Rectal smooth muscle tissue (tissue), 1 donor: ENCODE data around the gene CACFD1.

Experiments used
- H3K27ac ChIP-seq: one replicate; pipeline ENCODE4 v1.7.0; 2013; ENCODE audit warnings: low read depth, low read length, inconsistent platforms
- H3K27me3 ChIP-seq: one replicate; pipeline ENCODE4 v1.7.0; 2013; ENCODE audit warnings: low read length; ENCODE audit not compliant: control insufficient read depth, insufficient read depth
- H3K36me3 ChIP-seq: one replicate; pipeline ENCODE4 v1.7.0; 2013; ENCODE audit warnings: low read length; ENCODE audit not compliant: control insufficient read depth, insufficient read depth
- H3K4me1 ChIP-seq: one replicate; pipeline ENCODE4 v1.7.0; 2013; ENCODE audit warnings: low read length; ENCODE audit not compliant: control insufficient read depth, insufficient read depth
- H3K4me3 ChIP-seq: one replicate; pipeline ENCODE4 v1.7.0; 2013; ENCODE audit warnings: low read length
- H3K9ac ChIP-seq: one replicate; pipeline ENCODE4 v1.7.0; 2013; ENCODE audit warnings: low read length

The CACFD1 gene

DNA sequence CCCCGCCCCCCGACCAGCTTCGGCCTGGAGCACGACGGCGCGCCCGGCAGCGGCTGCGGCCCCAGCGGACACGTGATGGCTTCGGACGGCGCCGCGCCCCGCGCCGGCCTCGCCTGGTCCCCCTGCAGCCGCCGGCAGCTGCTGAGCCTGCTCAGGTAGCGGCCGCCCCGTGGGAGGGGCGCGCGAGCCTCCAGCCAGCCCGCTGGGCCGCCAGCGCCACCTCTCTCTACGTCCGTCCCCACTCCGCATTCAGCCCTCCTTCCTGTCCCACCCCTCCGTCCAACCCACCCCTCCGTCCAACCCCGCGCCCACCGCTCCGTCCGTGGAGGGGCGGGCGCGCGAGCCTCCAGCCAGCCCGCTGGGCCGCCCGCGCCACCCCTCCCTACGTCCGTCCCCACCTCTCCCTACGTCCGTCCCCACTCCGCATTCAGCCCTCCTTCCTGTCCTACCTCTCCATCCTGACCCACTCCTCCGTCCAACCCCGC lies 31.1 kb upstream of the CACFD1 start:
- no peak overlapping the region for H3K9ac ChIP-seq
- H3K36me3 ChIP-seq = no peaks in the 10 kb centered on the region

DNA sequence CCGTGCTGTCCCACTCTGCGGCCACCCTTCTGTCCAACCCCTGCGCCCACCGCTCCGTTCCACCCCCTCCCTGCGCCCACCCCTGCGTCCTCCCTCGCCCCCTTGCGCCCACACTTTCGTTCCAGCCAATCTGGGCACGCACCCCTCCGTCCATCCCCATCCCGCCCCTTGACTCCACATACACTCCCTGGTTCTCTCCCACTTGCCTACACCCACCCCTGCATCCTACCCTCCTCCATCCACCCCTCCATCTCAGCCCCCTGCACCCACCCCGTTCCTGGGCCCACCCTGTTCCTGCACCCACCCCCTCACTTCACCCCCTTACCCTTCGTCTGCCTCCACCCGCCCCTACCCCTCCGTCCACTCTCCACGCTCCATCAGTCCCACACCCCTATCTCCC lies 30.6 kb upstream of the CACFD1 start:
- no peaks in the 10 kb centered on the region for H3K4me1 ChIP-seq
- H3K9ac ChIP-seq = no peak overlapping the region
- H3K27me3 ChIP-seq = peaks cover 9% of the 10 kb centered on the region
- no peak overlapping the region for H3K27ac ChIP-seq
- no peak overlapping the region for H3K4me3 ChIP-seq
- H3K36me3 ChIP-seq = no peaks in the 10 kb centered on the region

More for the DNA sequence above, 31.1 kb upstream of the CACFD1 start:
- Histone ChIP-seq H3K27me3 (peaks cover 9% of the 10 kb centered on the region), H3K4me1 (no peaks in the 10 kb centered on the region), H3K27ac (no peak overlapping the region), H3K4me3 (peak overlapping the region; percentile 9)

GRCh38 chr9:133429641-133430161 lies 30.1 kb upstream of the CACFD1 start:
- Histone ChIP-seq H3K4me3 (no peak overlapping the region), H3K4me1 (no peaks in the 10 kb centered on the region), H3K27ac (no peak overlapping the region), H3K27me3 (peaks cover 9% of the 10 kb centered on the region), H3K9ac (no peak overlapping the region), H3K36me3 (no peaks in the 10 kb centered on the region)

GRCh38 chr9:133430244-133430643 lies 29.5 kb upstream of the CACFD1 start:
- Histone ChIP-seq H3K4me3 (no peak overlapping the region), H3K36me3 (no peaks in the 10 kb centered on the region), H3K4me1 (no peaks in the 10 kb centered on the region), H3K27me3 (peaks cover 9% of the 10 kb centered on the region), H3K27ac (no peak overlapping the region), H3K9ac (no peak overlapping the region)

GRCh38 chr9:133433351-133433843 lies 26.4 kb upstream of the CACFD1 start:
- Histone ChIP-seq H3K9ac (no peak overlapping the region), H3K27ac (no peak overlapping the region), H3K4me1 (no peaks in the 10 kb centered on the region), H3K36me3 (no peaks in the 10 kb centered on the region), H3K4me3 (no peak overlapping the region), H3K27me3 (no peaks in the 10 kb centered on the region)

DNA sequence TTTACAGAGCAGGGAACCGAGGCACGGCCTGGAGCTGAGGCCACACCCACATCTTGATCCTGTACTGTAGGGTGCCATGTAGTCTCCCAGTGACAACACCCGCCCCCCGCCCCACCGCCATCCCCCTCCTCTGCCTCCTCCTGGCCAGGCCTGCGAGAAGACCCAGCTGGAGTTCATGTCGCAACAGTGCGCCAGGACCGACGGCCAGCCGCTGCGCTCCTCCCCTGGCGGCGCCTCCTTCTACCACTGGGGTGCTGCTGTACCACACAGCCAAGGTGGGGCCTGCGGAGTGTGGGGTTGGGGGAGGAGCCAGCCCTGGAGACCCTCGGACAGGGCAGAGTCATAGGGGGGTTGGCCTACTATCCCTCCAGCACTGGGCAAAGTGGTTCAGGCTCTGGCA lies 23.1 kb upstream of the CACFD1 start:
- Histone ChIP-seq H3K27ac (no peak overlapping the region), H3K27me3 (no peaks in the 10 kb centered on the region), H3K9ac (no peak overlapping the region), H3K4me3 (no peak overlapping the region), H3K4me1 (no peaks in the 10 kb centered on the region), H3K36me3 (no peaks in the 10 kb centered on the region)

DNA sequence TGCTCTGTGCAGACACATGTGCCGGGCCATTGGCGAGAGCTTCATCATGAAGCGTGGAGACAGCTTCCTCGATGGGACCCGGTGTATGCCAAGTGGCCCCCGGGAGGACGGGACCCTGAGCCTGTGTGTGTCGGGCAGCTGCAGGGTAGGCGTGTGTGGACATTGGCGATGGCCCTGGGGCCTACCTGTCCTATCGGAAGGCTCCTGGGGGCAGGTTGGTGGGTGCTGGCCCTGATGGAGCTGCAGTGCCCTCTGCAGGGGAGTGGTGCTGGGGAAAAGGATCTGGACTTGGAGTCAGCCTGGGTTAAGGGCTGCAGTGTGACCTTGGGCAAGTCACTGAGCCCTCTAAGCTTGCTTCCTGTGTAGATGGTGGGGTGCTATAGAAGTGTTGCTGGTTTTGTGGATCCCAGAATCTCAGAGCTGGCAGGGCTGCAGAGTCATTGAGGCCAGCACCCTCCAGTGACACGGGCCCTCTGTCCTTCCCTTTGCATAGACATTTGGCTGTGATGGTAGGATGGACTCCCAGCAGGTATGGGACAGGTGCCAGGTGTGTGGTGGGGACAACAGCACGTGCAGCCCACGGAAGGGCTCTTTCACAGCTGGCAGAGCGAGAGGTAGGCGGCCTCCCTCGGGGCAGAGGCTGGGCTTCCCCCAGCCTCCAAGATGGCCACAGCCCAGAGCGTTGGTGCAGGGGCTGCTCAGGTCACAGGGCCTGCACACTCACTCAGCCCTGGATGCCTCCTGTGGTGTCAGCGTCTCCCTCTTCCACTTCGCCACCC lies 21.8 kb upstream of the CACFD1 start:
- Histone ChIP-seq H3K36me3 (no peaks in the 10 kb centered on the region), H3K27me3 (no peaks in the 10 kb centered on the region), H3K27ac (no peak overlapping the region), H3K4me3 (no peak overlapping the region), H3K4me1 (no peaks in the 10 kb centered on the region), H3K9ac (no peak overlapping the region)

GRCh38 chr9:133439337-133439736 lies 20.4 kb upstream of the CACFD1 start:
- no peak overlapping the region for H3K4me3 ChIP-seq
- no peak overlapping the region for H3K9ac ChIP-seq
- H3K27me3 ChIP-seq = no peaks in the 10 kb centered on the region
- H3K27ac ChIP-seq = no peak overlapping the region
- H3K4me1 ChIP-seq = no peaks in the 10 kb centered on the region
- H3K36me3 ChIP-seq = no peaks in the 10 kb centered on the region

GRCh38 chr9:133440874-133441273 lies 18.9 kb upstream of the CACFD1 start:
- Histone ChIP-seq H3K9ac (no peak overlapping the region), H3K4me3 (no peak overlapping the region)

DNA sequence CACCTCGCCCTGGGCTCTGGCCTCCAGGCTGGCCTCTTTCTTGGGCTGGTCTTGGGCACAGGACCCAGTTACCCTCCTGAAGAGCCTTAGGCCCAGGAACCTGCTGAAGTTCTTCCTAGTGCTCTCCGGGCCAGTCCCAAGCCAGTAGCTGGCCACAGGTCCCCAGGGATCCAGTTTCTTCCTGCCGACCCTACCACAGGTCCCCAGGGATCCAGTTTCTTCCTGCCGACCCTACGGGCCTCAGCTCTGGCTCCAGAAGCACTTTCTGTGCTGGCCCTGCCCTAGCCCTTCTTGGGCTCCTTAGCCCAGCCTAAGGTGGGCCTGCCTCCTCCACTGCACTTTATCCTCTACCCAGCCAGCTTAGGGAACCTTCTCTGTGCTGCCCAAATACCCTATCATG lies 18.2 kb upstream of the CACFD1 start:
- Histone ChIP-seq H3K9ac (no peak overlapping the region), H3K27me3 (no peaks in the 10 kb centered on the region), H3K36me3 (no peaks in the 10 kb centered on the region), H3K4me3 (no peak overlapping the region), H3K4me1 (no peaks in the 10 kb centered on the region), H3K27ac (no peak overlapping the region)

More at GRCh38 chr9:133440874-133441273, 18.9 kb upstream of the CACFD1 start:
- Histone ChIP-seq H3K4me1 (no peaks in the 10 kb centered on the region), H3K27ac (no peak overlapping the region), H3K36me3 (no peaks in the 10 kb centered on the region), H3K27me3 (no peaks in the 10 kb centered on the region)

GRCh38 chr9:133443248-133443647 lies 16.5 kb upstream of the CACFD1 start:
- H3K27ac ChIP-seq = no peak overlapping the region
- H3K36me3 ChIP-seq = no peaks in the 10 kb centered on the region
- H3K4me1 ChIP-seq = no peaks in the 10 kb centered on the region
- no peaks in the 10 kb centered on the region for H3K27me3 ChIP-seq
- H3K4me3 ChIP-seq = no peak overlapping the region
- no peak overlapping the region for H3K9ac ChIP-seq

GRCh38 chr9:133443982-133444381 lies 15.8 kb upstream of the CACFD1 start:
- Histone ChIP-seq H3K27me3 (no peaks in the 10 kb centered on the region), H3K27ac (no peak overlapping the region), H3K4me3 (no peak overlapping the region), H3K4me1 (no peaks in the 10 kb centered on the region), H3K9ac (no peak overlapping the region), H3K36me3 (no peaks in the 10 kb centered on the region)
